ENCODE measurements around the gene PKM. TPM values are rescaled to one million over a fixed set of nuclear protein-coding genes. Genes with fewer than 3 reads are reported as not detected.

The PKM gene
- total and polyA plus RNA-seq, 3 donors from 2014 or later: 521 to 602 (median 530) TPM

- intact Hi-C loops (cut with DNase I; ENCODE audit: low total_unique reads): no loop called here
- Histone ChIP-seq H3K4me1 (peaks cover 47% of the 10 kb centered on the region), H3K36me3 (ENCODE audit: low read depth, missing control alignments) (no peaks in the 10 kb centered on the region)
Observed at GRCh38 chr15:72227720-72228119, 3.3 kb downstream of the PKM start.

GRCh38 chr15:72227192-72227586 lies 3.8 kb downstream of the PKM start:
- Histone ChIP-seq H3K27ac (peak overlapping the region in 1 of 2 donors; percentile 41), H3K36me3 (ENCODE audit: low read depth, missing control alignments) (no peaks in the 10 kb centered on the region), H3K9me3 (no peaks in the 10 kb centered on the region), H3K27me3 (no peaks in the 10 kb centered on the region), H3K4me1 (peaks cover 47% of the 10 kb centered on the region), H3K4me3 (no peak overlapping the region)
- WGBS, 2 donors: 53 to 56% methylated on average over 8 of the region's 8 CpGs
- intact Hi-C loops (cut with DNase I; ENCODE audit: low total_unique reads): no loop called here
- no peak for DNase-seq
- TF ChIP-seq CTCF (IDR thresholded peaks at IDR 0.05) (no peak), POLR2A (IDR thresholded peaks at IDR 0.05) (no peak)

More at GRCh38 chr15:72227720-72228119, 3.3 kb downstream of the PKM start:
- Histone ChIP-seq H3K9me3 (no peaks in the 10 kb centered on the region), H3K27ac (peak overlapping the region in 1 of 2 donors; percentile 4), H3K27me3 (no peaks in the 10 kb centered on the region), H3K4me3 (peak overlapping the region in 1 of 2 donors; percentile 10)
- DNase-seq: no peak
- 56 to 65% methylated on average over 4 of the region's 4 CpGs for WGBS, 2 donors
- TF ChIP-seq POLR2A (IDR thresholded peaks at IDR 0.05) (no peak), CTCF (IDR thresholded peaks at IDR 0.05) (no peak)

GRCh38 chr15:72223278-72223677 lies 7.7 kb downstream of the PKM start:
- TF ChIP-seq POLR2A (IDR thresholded peaks at IDR 0.05) (no peak), CTCF (IDR thresholded peaks at IDR 0.05) (no peak)
- DNase-seq: no peak
- Histone ChIP-seq H3K4me1 (peaks cover 39% of the 10 kb centered on the region), H3K36me3 (ENCODE audit: low read depth, missing control alignments) (no peaks in the 10 kb centered on the region), H3K4me3 (no peak overlapping the region), H3K27ac (no peak overlapping the region), H3K9me3 (no peaks in the 10 kb centered on the region), H3K27me3 (no peaks in the 10 kb centered on the region)
- intact Hi-C loops (cut with DNase I; ENCODE audit: low total_unique reads): no loop called here
- 90 to 93% methylated on average over 10 of the region's 10 CpGs for WGBS, 2 donors

- no peaks in the 10 kb centered on the region for H3K27me3 ChIP-seq
- no peak for TF ChIP-seq POLR2A (IDR thresholded peaks at IDR 0.05)
- no peak for TF ChIP-seq CTCF (IDR thresholded peaks at IDR 0.05)
- no peaks in the 10 kb centered on the region for H3K36me3 ChIP-seq (ENCODE audit: low read depth, missing control alignments)
- 59 to 78% methylated on average over 4 of the region's 4 CpGs for WGBS, 2 donors
- no peak overlapping the region for H3K4me3 ChIP-seq
- H3K4me1 ChIP-seq: peaks cover 32% of the 10 kb centered on the region
- no peaks in the 10 kb centered on the region for H3K9me3 ChIP-seq
- DNase-seq: peak; percentile 65
- intact Hi-C loops (cut with DNase I; ENCODE audit: low total_unique reads): no loop called here
- H3K27ac ChIP-seq: no peak overlapping the region
Observed at GRCh38 chr15:72222393-72222792, 8.6 kb downstream of the PKM start.

- Histone ChIP-seq H3K9me3 (no peaks in the 10 kb centered on the region), H3K27me3 (no peaks in the 10 kb centered on the region), H3K4me3 (no peak overlapping the region), H3K4me1 (peaks cover 15% of the 10 kb centered on the region), H3K36me3 (ENCODE audit: low read depth, missing control alignments) (no peaks in the 10 kb centered on the region), H3K27ac (no peak overlapping the region)
- TF ChIP-seq CTCF (IDR thresholded peaks at IDR 0.05) (no peak), POLR2A (IDR thresholded peaks at IDR 0.05) (no peak)
- intact Hi-C loops (cut with DNase I; ENCODE audit: low total_unique reads): no loop called here
- 63 to 67% methylated on average over 1 of the region's 1 CpG for WGBS, 2 donors
- DNase-seq: no peak
Observed at GRCh38 chr15:72220687-72221086, 10.3 kb downstream of the PKM start.
